CD4-positive, alpha-beta T cell treated with Interleukin-4 for 1 hour (primary cell): ENCODE data around the gene URI1.
"Not testable (repeated sequence)": the region's sequence is repeated elsewhere in the genome, so short reads cannot be mapped to it uniquely, and the experiment has no call there.

Source experiments
- DNase-seq, 2 donors: peaks; one replicate each; pipeline ENCODE4 v3.0.0-alpha.2; 2020 to 2022

URI1 gene

GRCh38 chr19:29941828-29942403, at the start of gene URI1:
TSS of gene URI1 (plus strand) at chr19:29942239. CDS start at chr19:29942548, 309 bp downstream.
- DNase-seq = peak; percentile 88 to 92

DNA sequence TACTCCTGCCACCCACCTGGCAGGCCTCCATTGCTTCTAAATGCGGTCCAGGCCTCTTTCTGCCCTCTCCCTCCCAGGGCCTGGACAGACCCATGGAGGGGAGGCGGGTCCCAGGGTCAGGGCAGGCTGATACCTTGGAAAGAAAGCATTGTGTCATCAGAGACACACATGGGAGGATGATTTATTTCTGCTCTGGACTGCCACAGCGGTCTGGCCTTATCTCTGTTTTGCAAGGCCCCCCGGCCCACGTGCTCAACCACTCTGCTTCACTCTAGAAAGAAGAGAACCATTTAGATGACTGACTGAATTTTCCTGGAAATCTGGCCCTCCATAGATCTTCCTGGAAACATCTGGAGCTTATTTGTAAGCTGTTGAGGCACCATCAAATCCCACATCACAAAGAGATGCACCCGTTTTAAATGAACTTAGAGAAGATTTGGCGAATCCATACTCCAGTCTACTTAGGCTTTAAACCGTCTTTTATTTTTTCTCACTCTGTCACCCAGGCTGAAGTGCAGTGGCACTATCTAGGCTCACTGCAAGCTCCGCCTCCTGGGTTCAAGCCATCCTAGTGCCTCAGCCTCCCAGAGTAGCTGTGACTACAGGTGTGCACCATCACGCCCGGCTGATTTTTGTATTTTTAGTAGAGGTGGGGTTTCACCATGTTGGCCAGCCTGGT, 48.3 kb upstream of the URI1 start:
- DNase-seq = no peak

- DNase-seq = no peak
Observed at GRCh38 chr19:29896802-29897201, 45.2 kb upstream of the URI1 start.

DNA sequence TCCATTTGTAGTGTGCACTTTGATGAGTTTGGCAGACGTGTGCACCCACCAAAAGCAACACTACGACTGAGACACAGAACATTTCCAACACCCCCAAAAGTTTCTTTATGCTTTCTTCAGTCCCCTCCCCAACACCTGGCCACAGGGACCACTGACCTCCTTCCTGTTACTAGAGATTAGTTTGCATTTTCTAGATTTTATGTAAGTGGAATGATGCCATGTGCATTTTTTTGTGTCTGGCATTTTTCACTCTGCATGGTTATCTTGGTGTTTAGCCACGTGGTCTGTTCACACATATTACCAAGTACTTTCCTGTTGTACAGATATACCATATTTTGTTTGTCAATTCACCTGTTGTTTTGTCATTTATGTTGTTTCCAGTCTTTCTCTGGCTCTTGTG, 44.6 kb upstream of the URI1 start:
- DNase-seq = no peak

DNA sequence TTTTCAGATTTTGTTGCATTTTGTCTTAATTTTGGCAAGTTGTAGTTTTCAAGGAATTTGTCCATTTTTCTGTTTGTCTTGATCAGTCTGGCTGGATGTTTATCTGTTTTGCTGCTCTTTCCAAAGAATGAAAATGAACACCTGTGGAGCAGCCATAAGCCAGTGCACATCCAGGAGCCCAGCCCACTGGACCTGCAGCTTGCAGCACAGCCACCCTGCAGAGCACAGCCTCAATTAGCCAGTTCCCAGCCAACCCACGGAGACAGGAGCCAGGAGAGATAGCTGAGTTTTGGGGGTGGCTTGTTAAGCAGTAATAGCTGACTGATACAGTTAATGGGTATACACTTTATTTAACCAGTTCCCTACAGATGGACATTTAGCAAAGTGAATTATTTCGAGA, 38.0 kb upstream of the URI1 start:
- DNase-seq = no peak

GRCh38 chr19:29908963-29909944, 32.8 kb upstream of the URI1 start:
- no peak for DNase-seq

DNA sequence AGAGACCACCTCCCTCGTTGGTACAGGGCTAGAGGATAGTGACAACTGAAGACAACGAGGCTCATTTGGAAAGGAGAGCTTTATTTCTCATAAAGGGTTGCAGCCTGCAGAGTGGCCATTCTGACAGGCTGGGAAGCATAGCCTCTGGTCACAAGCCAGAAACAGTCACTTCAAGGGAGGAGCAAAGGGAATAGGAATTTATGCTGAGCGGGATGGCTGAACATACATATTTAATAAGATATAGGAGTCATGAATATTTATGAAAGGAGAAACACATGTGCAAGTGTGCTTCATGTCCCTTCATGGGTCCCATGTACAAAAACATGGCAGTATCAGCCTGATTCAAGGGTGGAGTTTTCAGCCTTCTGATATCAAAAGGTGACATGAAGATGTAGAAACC, 27.1 kb upstream of the URI1 start:
- no peak for DNase-seq

GRCh38 chr19:29915832-29916231, 26.2 kb upstream of the URI1 start:
- not testable (repeated sequence) for DNase-seq

- DNase-seq = no peak
Observed at GRCh38 chr19:29917911-29918310, 24.1 kb upstream of the URI1 start.

DNA sequence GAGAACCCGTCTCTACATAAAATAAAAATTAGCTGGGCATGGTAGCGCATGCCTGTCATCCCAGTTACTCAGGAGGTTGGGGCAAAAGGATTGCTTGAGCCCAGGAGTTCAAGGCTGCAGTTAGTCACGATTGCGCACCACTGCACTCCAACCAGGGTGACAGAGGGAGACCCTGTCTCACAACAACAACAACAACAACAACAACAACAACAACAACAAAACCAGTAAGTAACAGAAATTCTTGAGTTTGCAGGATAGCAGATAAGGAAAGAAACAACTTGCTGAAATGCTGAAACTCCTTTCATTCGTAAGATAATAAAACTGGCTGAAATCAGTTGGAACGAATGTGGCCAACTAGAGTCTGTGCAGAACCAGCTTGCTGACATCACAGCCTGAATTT, 23.1 kb upstream of the URI1 start:
- DNase-seq = no peak

GRCh38 chr19:29922972-29923371, 19.1 kb upstream of the URI1 start:
- no peak for DNase-seq

DNA sequence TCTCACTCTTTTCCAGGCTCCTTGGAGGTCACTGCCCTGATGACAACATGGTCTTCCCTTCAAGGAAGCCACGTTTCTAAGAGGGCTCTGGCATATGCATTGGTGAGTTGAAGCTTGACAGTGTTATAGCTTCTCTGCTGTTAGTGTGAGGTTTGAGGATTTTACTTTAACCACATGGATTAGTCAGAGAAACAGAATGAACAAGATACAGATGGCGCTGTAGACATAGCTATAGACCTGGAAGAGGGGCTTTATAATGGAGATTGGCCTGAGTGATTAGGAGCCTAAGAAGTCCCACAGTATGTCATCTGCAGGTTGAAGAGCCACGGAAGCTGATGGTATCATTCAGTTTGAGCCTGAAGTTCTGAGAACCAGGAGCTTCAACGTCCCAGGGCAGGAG, 18.4 kb upstream of the URI1 start:
- no peak for DNase-seq

DNA sequence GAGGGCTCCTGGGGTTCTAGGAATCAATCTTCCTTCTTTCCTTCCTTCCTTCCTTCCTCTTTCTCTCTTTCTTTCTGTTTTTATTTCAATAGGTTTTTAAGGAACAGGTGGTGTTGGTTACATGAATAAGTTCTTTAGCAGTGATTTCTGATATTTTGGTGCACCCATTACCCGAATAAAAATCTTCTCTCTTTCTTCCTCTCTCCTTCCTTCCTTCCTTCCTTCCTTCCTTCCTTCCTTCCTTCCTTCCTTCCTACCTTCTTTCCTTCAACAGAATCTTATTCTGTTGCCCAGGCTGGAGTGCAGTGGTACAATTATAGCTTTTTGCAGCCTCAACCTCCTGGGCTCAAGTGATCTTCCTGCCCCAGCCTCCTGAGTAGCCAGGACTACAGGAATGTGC, 16.0 kb upstream of the URI1 start:
- DNase-seq = no peak

- DNase-seq = no peak
Observed at GRCh38 chr19:29926801-29927200, 15.2 kb upstream of the URI1 start.

GRCh38 chr19:29927944-29928625, 14.0 kb upstream of the URI1 start:
- no peak for DNase-seq

- DNase-seq = no peak
Observed at GRCh38 chr19:29928831-29929230, 13.2 kb upstream of the URI1 start.

DNA sequence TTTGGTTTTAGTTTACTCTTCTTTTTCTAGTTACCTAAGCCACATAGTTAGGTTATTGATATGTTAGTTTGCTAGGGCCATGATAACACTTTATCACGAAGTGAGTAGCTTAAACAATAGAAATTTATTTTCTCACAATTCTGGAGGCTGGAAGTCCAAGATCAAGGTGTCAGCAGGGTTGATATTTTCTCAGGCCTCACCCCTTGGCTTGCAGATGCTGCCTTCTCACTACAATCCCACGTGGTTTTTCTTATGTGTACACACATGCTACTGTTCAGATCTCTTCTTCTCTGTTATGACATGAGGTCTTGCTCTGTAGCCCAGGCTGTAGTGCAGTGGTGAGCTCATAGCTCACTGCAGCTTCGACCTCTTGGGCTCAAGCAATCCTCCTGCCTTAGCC, 7.8 kb upstream of the URI1 start:
- no peak for DNase-seq

GRCh38 chr19:29934781-29935180, 7.3 kb upstream of the URI1 start:
- no peak for DNase-seq

GRCh38 chr19:29936409-29936808, 5.6 kb upstream of the URI1 start:
- DNase-seq = no peak

GRCh38 chr19:29939628-29940027, 2.4 kb upstream of the URI1 start:
- DNase-seq = no peak

GRCh38 chr19:29940971-29941585, 961 bp upstream of the URI1 start:
- no peak for DNase-seq

DNA sequence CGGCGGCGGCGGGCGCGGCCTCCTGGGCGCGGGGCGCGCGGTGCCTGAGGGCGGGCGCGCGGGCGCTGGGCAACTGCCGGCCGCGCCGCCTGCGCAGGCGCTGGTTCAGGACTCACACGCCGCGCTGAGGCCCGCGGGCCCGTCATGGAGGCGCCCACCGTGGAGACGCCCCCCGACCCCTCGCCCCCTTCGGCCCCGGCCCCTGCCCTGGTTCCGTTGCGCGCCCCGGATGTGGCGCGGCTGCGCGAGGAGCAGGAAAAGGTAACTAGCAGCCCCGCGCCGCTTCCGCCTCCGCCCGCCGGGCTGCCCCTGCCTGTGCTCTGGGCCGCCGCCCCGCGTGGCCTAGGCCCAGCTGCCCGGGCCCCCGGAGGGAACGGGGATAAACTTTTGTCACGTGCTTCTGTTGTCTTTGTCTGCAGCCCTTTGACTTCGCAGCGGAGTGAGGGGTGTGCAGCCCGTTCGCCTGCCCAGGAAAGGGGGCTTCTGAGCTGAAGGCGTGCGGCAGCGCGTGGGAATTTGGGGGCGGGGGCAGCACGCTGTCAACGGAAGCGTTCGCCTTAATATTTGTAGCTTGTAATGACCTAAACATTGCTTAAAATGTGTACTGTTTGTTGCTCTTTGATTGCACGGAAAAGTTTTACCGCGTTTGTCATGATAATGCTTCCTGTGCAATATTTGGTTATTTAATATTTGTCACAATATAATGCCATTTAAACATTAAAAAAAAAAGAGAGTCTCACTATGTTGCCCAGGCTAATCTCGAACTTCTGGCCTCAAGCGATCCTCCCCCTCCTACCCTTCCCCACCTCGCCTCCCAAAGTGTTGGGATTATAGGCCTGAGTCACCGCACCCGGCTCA, 594 bp downstream of the URI1 start:
- peak; percentile 67 to 72 for DNase-seq
